CD4-positive, alpha-beta T cell treated with Interferon gamma for 1 hour (primary cell): ENCODE data around the gene SUFU.
A peak's percentile ranks its signal among the peaks of the same experiment; 100 is the strongest.

ENCODE experiments used
- DNase-seq: peaks from one replicate; pipeline ENCODE4 v3.0.0-alpha.2; 2020

Gene SUFU

DNA sequence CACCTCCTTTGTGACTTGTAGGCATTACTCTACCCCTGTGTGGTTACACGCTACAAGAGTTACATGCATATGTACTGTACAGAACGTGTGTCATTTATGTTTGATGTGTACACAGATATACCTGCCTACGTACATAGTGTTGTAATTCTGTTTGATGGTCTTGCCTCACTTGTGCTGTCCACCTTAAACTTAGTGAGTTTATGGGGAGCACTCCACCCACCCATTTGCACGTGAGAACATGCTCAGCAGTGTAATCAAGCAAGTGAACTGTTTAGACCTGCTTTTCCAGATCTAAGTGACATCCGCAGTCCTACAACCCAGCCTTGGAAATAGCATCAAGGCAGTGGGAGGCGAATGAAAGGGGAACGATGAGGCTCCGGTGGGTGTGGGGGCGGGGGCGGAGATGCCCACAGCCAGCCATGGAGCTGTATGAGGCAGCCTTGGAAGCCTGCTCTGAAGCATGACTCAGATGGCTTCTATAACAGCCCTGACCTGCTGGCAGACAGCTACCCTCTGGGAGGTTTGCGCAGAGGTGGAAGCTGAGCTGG lies 52.1 kb downstream of the SUFU start:
- DNase-seq = no peak

DNA sequence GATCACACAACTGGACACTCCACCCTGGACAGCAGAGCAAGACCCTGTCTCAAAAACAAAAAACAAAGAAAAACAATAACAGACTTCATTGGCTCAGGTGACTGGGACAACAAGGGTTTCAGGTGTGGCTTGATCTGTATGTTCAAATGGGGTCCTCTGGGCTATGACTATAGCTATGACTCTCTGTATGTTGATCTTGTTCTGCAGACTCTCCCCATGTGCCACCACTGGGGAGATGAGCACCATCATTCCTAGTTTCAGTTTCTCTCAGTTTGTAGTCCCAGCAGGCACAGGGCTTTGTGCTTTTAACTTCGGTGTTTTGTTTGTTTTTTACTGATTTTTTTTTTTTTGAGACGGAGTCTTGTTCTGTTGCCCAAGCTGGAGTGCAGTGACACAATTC lies 53.8 kb downstream of the SUFU start:
- no peak for DNase-seq

DNA sequence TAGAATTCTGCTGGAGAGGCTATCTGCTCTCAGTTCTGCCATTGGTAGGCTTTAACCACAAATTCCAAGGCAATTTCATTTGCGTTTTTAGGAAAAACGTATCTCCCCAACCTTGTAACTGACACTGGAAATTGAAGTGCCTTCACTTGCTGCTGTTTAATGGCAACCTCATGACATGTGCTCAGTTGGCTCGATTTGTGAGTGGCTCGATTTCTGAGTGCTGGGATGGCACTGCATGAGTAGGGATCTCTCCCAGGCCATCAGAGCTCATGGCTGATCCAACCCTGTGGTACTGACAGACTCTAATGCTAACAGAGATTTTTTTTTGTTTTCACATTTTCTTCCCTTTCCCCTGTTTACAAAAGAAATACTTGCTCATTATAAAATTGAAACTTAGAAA lies 56.0 kb downstream of the SUFU start:
- no peak for DNase-seq

DNA sequence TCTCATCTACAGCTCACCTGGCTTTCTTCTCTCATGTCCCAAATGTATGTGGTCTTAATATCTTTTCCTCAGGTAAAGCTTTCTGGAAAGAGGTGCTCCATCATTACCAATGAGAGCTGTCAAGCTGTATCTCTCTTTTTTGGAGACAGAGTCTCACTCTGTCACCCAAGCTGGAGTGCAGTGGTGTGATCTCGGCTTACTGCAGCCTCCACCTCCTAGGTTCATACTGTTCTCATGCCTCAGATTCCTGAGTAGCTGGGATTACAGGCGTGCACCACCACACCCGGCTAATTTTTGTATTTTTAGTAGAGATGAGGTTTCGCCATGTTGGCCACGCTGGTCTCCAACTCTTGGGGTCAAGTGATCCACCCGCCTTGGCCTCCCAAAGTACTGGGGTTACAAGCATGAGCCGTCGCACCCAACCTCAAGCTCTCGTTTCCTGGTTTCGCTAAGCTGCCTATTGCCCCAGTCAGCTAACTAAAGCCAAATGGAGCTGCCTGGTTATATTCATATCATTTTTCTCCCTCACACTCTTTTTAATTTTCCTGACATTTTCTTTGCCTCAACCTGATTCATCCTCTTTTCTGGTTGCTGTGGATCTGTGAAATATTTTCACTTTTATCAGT lies 60.5 kb downstream of the SUFU start:
- DNase-seq = no peak

DNA sequence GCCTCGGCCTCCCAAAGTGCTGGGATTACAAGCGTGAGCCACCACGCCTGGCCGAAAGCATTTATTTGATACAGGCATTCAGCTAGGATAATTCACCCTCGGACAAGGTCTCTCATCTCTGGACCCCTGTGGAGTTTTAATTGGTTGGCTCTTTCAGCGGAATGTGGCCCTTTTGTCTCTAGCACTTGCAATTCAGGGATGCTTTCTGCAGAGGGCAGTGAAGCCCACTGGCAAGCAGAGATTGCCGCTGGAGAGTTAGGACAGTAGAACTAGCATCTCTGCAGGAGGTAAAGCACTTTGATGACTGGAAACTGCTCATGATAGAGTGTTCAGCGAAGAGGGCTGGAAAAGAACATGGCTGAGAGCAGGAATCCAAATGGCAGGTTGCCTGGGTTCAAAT lies 62.0 kb downstream of the SUFU start:
- no peak for DNase-seq

DNA sequence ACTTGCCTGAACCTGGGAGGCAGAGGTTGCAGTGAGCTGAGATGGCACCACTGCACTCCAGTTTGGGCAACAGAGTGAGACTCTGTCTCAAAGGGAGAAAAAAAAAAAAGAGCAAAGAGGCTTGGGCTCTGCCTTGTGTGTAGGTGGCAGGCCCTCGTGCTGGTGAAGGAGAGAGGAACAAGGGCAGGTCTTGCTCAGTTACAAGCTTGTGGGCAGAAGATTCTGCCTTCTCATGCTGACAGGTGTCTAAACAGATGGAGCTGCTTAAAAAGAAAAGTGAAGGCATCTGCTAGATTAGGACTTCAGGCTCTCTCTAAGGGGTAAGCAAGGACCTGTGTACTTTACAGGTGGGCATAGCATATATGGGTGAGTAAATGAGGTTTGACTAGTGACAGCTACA lies 75.0 kb downstream of the SUFU start:
- no peak for DNase-seq

DNA sequence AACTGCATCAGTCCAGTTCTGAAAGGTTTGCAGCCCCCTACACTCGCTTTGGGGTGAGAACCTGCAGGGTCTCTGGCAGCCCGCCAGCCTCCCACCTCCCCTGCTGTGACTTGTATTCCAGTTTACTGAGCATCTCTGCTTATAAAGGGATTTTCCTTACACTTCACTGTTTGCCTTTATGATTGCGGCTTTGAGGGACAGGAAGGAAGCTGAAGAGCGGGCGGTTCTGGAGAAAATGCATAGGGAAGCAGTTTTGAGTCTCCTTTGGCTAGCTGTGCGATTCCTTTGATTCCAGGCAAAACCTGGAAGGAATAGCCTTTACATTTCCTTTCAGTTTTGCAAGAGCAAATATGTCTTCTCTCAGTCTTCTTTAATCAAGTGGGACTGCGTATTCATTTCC lies 75.6 kb downstream of the SUFU start:
- no peak for DNase-seq

DNA sequence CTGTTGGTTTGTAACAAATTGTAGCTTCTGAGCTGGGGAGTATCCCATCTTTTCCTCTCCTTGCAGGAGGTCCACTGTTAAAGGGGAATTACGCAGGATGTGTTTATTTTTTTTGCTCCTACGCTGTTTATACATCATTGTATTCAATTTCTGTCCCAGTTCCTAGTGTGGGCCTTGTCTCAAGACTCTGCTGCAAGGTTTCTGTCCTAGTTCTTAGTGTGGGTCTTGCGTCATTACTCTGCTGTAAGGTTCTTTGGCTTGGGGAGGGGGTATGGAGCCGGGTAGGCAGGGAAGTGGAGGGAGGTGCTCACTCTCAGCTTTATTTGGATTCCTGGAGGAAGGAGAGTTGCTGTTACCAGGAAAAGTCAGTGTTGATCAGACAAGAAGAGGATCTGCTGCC lies 76.5 kb downstream of the SUFU start:
- no peak for DNase-seq

DNA sequence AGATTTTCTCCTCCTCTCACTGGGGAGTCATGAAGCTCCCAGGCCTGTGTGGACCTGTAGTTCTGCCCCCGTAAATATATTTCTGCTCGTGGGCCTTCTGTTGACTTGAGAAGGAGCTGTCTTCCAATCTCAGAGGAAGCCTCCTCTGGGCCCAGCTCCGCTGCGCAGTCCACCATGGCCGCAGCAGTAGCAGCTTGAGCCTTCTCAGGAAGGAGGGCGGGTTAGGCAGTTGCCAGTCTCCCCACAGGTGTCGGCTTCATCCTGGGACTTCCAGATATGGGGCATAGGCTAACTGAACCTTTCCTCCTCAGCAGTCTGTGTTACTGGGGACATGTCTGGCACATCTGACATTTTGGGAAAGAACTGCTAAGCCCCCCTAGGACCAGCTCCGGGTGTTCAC lies 77.6 kb downstream of the SUFU start:
- DNase-seq = no peak

DNA sequence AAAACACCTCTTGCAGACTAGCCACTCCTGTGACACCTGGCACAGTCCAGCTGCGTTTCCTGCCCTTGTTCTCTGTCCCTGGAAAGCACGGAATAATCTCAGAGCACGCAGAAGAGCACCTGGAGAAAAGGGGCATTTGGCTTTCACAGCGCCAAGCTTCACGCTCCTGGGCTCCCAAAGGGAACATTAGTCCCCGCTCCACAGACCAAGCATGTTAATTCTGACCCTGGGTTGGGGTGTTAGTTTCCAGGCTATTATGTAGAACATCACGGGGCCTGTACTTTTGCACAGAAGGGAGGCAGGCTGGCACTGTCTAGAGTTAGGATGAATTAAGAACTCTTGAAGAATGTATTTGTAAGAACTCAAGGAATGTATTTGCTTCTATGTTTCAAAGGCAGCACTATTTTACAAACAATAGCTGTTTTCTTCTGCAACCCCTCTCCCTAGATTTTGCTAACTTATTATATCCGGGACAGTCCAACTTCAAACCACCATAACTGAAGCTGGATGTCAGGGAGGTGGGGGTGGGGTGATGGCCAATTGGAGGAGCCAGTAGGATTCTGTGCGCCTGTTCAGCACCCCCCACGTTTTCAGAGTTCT lies 78.3 kb downstream of the SUFU start:
- no peak for DNase-seq

DNA sequence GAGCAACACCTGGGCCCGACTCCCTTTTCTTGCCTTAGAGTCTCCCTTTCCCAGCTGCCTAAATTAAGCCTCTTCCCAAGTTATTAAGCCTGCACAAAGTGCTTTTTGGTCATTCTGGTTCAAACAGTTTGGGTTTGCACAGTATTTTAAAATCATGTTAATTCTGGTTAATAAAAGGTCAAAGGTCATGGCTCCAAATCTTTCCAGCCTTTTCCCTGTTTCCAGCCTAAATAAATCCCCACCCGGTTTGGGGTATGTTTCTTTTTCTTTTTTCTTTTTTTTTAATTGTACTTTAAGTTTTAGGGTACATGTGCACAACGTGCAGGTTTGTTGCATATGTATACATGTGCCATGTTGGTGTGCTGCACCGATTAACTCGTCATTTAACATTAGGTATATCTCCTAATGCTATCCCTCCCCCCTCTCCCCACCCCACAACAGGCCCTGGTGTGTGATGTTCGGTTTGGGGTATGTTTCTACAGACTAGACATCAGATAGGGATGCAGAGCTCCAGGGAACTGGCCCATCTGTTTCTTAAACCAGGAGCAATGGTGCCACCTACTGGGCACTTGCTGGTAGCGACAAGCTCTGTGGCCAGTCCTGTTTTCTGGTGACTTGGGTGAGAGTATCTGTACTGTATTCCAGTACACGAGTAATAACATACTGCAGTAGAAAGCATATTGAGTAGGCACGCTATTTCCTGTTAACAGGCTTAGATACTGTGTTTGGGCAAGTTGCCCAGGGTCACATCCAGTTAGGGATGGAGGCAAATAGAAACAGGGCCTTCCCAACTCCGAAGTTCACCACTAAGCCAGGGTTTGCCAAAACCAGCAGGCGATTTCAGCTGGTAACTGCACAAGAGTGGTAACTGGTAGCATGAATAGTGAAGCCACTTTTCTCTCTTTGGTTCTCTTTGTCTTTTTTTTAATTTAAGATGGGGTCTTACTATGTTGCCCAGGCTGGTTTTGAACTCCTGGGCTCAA lies 80.0 kb downstream of the SUFU start:
- peak; percentile 80 for DNase-seq

DNA sequence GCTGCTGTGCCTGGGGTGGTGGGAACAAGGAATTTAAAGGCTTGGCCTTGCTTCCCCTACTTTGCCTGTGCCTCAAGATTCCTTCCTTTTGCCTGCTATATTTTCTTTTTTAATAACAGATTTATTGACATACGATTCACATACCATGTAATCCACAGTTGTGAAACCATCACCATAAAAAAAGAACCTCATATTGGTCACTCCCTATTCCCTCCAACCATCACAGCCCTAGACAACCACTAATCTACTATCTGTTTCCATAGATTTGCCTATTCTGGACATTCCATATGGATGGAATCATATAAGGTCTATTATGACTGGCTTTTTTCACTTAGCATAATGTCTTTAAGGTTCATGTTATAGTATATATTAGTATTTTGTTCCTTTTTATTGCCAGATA lies 81.3 kb downstream of the SUFU start:
- DNase-seq = no peak

DNA sequence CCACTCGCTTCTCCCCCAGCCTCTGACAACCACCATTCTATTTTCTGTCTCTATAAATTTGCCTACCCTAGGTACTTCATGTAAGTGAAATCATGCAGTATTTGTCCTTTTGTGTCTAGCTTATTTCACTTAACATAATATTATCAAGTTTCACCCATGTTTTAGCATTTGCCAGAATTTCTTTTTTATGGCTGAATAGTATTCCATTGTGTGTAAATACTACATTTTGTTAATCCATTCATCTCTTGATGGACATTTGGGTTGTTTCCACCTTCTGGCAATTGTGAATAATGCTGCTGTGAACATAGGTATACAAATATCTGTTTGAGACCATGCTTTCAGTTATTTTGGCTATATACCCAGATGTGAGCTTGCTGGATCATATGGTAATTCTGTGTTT lies 83.1 kb downstream of the SUFU start:
- DNase-seq = no peak

DNA sequence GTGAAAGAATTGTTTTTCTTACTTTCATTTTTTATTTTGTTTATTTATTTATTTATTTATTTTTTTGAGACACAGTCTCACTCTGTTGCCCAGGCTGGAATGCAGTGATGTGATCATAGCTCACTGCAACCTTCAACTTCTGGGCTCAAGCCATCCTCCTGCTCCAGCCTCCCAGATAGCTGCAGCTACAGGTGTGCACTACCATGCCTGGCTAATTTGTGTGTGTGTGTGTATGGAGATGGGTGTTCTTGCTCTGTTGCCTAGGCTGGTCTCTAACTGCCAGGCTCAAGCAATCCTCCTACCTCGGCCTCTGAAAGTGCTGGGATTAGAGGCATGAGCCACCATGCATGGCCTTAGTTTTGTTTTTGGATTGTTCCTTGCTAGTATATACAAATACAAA lies 85.1 kb downstream of the SUFU start:
- no peak for DNase-seq

DNA sequence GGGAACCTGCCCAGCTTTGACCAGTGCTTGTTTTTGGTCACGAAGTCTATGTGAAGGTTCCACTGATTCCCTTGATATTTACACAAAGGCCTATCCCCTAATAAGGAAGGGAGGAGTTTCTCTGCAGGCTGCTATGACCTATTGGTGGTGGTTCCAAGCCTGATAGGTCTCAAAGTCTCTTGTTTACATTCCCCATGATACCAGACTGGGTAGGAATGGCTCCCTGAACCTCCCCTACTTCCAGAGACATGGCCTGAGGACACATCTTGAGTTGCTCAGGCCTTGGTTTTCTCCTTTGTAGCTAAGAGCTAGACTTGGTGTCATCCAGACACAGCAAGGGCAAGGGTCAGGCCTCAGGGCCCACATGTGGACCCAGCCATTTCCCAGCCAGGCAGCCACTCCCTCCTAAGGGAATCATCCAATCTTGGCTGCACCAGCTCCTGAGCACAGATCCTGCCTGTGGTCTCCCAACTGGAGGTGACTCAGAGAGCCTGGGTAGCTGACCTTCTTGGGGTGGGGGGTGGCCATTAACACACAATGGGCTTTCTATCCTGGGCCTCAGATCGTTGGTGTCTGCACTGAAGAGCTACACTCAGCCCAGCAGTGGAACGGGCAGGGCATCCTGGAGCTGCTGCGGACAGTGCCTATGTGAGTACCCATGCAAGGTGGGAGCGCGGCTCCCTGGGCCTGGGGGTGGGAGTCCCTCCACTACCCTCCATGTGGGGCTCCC lies 89.5 kb downstream of the SUFU start:
- no peak for DNase-seq

DNA sequence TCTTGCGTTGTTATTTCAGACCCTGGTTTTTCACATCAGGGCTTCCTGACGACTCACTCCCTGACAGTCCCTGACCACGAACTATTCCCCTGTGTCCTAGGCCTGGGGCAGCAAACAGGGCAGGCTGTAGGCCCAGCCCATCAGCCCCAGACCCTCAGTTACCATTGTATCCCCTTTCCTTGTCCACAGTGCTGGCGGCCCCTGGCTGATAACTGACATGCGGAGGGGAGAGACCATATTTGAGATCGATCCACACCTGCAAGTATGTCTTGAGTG lies 90.0 kb downstream of the SUFU start:
- DNase-seq = no peak

DNA sequence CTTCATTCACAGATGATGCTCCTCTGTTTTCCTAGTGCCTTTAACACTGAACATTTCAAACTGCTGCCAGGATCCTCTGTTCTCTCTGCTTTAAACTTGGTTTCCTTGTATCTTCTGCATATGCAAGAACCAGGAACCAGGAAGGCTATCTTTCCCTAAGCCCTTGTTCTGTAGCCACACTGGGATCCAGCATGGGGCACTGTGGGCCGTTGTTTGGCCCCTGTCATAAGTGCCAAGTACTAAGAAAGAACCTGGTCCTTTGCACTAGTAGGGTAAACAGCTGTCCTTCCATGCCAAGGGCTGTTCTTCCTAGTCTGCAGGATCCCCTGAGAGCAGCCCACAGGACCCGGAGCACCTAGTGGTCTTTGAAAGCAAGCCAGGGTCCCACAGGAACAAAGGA lies 91.5 kb downstream of the SUFU start:
- no peak for DNase-seq

DNA sequence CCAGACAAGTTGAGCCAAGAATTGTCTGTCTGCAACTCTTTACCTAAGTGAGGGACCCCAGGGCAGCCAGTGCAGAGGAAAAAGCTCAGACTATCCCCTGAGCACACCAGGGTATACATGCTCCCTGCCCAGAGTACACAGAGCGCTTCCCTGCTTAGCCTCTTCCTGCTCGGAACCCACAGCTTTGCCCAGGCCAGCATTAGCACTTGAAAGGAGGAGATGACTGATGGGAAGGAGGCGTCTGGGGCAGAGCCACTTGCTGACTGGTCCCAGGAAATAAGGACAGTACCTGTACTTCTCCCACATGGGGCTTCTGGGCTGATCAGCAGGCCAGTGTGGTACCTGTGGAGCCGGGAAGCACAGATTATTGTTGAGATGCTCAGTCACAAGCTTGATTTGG lies 92.1 kb downstream of the SUFU start:
- no peak for DNase-seq

DNA sequence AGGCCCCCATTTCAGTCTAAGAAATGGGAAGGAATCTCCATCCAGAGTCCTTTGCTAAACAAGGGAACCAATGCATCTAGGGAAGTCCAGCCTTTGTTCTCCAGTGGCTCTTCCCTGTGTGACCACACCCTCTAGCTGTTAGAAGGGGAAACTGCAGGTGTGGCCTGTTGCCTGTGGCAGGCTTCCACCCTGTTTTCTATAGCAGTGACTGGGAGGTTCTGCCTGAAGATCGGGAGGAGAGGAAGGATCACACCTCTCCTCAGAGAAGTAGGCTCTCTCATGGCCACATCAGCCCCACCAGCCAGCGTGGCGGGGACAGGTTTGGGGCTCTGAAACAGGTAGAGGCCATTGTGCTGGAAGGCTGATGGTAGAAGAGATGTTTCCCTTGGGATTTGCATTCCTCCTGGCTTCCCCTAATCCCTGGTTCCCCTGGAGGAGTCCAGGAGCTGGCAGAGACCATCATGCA lies 92.8 kb downstream of the SUFU start:
- peak; percentile 22 for DNase-seq

DNA sequence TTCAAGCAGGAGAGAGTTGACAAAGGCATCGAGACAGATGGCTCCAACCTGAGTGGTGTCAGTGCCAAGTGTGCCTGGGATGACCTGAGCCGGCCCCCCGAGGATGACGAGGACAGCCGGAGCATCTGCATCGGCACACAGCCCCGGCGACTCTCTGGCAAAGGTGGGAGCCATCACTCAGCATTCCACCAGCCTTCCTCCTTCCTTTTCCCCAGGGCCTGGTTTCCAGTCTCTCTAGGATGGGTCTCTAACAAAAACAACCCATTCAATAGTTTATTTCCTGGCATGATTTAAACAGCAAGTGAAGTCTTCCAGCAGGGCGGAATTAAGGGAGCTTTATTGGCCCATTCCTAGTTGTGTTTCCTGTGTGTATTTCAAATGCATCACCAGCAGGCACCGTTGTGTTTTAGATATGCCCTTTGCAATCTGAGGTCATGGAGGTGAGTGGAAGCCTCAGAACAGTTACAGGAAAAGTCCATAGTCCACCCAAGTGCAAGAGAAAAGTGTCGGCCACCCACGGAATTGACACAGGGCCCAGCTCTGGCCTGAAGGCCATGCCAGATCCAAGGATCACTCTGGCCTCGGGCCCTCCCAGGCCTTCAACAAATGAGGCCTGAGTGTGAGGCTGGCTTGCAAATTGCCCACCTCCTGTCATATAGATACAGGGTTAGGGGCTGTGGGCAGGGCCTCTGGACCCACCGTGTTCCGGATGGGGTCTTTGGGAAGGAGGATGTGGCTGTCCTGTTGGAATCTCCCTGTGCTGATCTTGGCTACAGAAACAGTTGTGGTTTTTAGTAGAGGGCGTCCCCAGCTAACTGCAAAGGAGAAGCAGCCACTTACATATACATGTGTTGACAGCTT lies 93.6 kb downstream of the SUFU start:
- no peak for DNase-seq

DNA sequence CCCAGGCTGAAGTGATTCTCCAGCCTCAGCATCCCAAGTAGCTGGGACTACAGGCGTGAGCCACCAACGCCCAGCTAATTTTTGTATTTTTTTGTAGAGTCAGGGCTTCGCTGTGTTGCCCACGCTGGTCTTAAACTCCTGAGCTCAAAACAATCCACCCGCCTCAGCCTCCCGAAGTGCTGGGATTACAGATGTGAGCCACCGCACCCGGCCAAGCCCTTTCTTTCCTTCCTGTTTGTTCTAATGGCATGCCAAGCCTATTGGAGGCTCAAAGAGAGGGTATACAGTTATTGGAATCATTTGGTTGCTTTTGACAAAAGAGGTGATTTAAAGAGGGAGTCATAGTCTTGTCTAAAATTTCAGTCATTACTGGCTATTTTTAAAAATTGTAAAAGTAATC lies 94.5 kb downstream of the SUFU start:
- no peak for DNase-seq
